GDM1 (cell line): Measurements from ENCODE around the gene RPP25.
"Not testable (repeated sequence)": the region's sequence is repeated elsewhere in the genome, so short reads cannot be mapped to it uniquely, and the experiment has no call there.

Source experiments
- DNase-seq: peaks from one replicate; lab custom pipeline; 2025; lab: John Stamatoyannopoulos, UW

RPP25 gene

GRCh38 chr15:74917676-74918075 lies 38.9 kb downstream of the RPP25 start:
- DNase-seq = no peak

- DNase-seq = not testable (repeated sequence)
These were observed 42.8 kb downstream of the RPP25 start for GRCh38 chr15:74913799-74914198.

- no peak for DNase-seq
These were observed 43.5 kb downstream of the RPP25 start for GRCh38 chr15:74913041-74913440.

- DNase-seq = no peak
These were observed 47.9 kb downstream of the RPP25 start for GRCh38 chr15:74908635-74909034.

DNA sequence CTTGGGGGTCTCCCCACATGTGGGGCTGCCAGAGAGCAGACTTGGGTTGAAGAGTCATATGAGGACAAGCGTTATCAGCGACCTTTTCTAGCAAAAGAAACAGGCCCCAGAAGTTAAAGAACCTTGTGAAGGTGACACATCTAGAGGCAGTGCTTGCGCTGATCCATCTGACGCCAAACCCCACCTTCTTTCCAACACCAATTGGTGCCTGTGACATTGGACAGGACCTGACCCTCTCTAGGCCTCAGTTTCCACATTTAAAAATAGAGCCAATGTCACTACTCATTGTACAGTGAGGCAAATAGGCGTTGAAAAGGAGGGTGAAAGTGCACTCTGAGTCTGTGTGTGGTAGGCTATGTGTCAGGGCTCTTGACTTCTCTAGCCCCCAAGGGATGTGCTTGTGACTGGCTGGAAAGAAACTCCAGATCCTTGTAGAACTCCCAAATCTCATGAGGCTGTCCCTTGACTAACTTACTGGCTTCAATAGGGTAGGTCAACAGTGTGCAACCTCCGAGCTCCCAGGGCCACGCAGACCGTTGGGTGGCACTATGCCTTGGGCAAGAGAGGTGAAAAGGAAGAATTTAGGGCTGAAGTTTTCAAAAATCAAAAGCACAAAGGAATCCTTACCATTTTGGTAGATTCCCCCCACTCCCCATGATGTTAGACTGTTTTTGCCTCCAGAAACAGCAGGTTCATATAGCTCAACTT lies 49.3 kb downstream of the RPP25 start:
- no peak for DNase-seq

GRCh38 chr15:74906450-74907162 lies 50.0 kb downstream of the RPP25 start, which contains the start of gene FAM219B:
Gene FAM219B, minus strand, starts transcription at chr15:74906851. Its CDS starts 51 bp downstream, at chr15:74906800.
- peak; percentile 65 for DNase-seq

GRCh38 chr15:74906067-74906449 lies 50.5 kb downstream of the RPP25 start:
- DNase-seq = no peak
